ENCODE data around the gene HOXB9. TPM values are rescaled to one million over a fixed set of nuclear protein-coding genes. Genes with fewer than 3 reads are reported as not detected.

Gene HOXB9
- total and polyA plus RNA-seq, 2 donors (not counting 3 experiments of a cell fraction or from before 2014, with no cell fraction given), result 0.79 to 1.1 TPM

DNA sequence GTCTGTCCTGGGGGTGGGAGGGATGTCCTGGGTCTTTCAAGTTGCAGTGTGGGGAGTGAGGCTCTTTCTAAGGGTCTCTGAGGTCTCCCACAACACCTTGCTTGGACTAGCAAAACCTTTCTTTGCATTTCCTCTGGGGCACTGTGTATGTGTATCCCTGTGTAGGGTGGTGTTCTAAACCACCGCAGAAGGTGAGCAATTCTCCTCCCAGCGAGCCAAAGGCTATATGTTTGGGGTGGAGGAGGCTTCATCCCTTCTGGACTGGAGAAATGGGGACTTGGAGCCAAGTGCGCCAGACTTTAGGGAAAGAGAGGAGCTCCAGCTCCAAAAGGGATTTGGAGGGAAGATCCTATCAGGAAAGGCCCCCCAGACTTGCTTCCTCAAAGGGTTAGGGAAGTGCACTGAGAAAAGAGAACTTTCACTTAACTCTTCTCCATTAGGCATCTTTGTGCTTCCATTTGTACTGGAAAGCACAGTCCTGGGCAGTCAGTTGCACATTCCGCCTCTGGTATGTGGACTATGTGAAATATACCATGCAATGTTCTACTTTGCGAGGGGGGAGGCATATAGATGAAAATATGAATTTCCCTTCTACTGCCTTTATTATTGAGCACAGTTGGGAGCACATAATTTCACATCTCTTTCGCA lies 18.9 kb upstream of the HOXB9 start:
- ChIA-PET POLR2A (no interaction called here), CTCF (interaction anchor here (1.2 to 4.5 kb wide), 2 partner anchors 9 to 13 kb away, joined by 3 to 23 read pairs; no protein-coding TSS in a partner anchor)
- no peaks in the 10 kb centered on the region for H4K20me1 ChIP-seq (replicated peaks; ENCODE audit: control insufficient read depth, extremely low read depth, insufficient read depth, low read length)
- H3K4me3 ChIP-seq (replicated peaks in 1 of 3; ENCODE audit: insufficient read depth in 1 of 3, low read depth in 1 of 3, low read length in 3 of 3), result no peak overlapping the region
- TF ChIP-seq, protein P1, sequence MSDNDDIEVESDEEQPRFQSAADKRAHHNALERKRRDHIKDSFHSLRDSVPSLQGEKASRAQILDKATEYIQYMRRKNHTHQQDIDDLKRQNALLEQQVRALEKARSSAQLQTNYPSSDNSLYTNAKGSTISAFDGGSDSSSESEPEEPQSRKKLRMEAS (IDR thresholded peaks at IDR 0.05; ENCODE audit: insufficient read depth, insufficient read length), result no peak
- TF ChIP-seq EZH2 (IDR thresholded peaks at IDR 0.05; ENCODE audit: borderline replicate concordance, low read depth, low read length, severe bottlenecking) (no peak), POLR2AphosphoS5 (IDR thresholded peaks at IDR 0.05; ENCODE audit: insufficient read depth, low read depth, low read length) (no peak), POLR2A (IDR thresholded peaks at IDR 0.05; ENCODE audit: low read depth, low read length) (no peak), FOS (IDR thresholded peaks at IDR 0.05; ENCODE audit: borderline replicate concordance, insufficient read depth, low read length) (no peak), JUN (IDR thresholded peaks at IDR 0.05; ENCODE audit: borderline replicate concordance, insufficient read depth, insufficient read length, low read depth) (no peak), GATA2 (IDR thresholded peaks at IDR 0.05; ENCODE audit: insufficient read depth, insufficient read length, low read depth, low read length) (no peak), MYC (IDR thresholded peaks at IDR 0.05; ENCODE audit: low read depth, low read length) (no peak)
- TF ChIP-seq, protein P2, sequence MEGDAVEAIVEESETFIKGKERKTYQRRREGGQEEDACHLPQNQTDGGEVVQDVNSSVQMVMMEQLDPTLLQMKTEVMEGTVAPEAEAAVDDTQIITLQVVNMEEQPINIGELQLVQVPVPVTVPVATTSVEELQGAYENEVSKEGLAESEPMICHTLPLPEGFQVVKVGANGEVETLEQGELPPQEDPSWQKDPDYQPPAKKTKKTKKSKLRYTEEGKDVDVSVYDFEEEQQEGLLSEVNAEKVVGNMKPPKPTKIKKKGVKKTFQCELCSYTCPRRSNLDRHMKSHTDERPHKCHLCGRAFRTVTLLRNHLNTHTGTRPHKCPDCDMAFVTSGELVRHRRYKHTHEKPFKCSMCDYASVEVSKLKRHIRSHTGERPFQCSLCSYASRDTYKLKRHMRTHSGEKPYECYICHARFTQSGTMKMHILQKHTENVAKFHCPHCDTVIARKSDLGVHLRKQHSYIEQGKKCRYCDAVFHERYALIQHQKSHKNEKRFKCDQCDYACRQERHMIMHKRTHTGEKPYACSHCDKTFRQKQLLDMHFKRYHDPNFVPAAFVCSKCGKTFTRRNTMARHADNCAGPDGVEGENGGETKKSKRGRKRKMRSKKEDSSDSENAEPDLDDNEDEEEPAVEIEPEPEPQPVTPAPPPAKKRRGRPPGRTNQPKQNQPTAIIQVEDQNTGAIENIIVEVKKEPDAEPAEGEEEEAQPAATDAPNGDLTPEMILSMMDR (IDR thresholded peaks at IDR 0.05; ENCODE audit: extremely low read depth in 1 of 2, insufficient read depth in 1 of 2, low read depth in 1 of 2, low read length in 2 of 2), result no peak
- dilution Hi-C loops (cut with MboI; ENCODE audit: extremely low pct_ligation_motif_present, low sequenced_read_pairs), result no loop called here
- intact Hi-C loops (cut with micrococcal nuclease), result no loop called here
- FAIRE-seq (no peak), DNase-seq (ENCODE audit: low read depth, low spot score) (no peak)
- H3K79me2 ChIP-seq (ENCODE audit: control insufficient read depth, insufficient read depth, low read length), result no peaks in the 10 kb centered on the region
- BruUV-seq (replicated peaks), result no TSS peak
- peaks cover 74 to 84% of the 10 kb centered on the region in 2 experiments for H3K27me3 ChIP-seq (ENCODE audit: control insufficient read depth in 2 of 2, insufficient read depth in 2 of 2, low read length in 2 of 2)
- H3K9me3 ChIP-seq (replicated peaks; ENCODE audit: control insufficient read depth, insufficient read depth, low read length), result no peaks in the 10 kb centered on the region
- H3K4me2 ChIP-seq (ENCODE audit: insufficient read depth, low read length), result no peak overlapping the region
- no peaks in the 10 kb centered on the region for H3K4me1 ChIP-seq (ENCODE audit: control insufficient read depth, extremely low read depth, insufficient read depth, low read length)
- no peaks in the 10 kb centered on the region for H3K9me1 ChIP-seq (replicated peaks; ENCODE audit: control insufficient read depth, extremely low read depth, insufficient read depth, low read length)
- no peak overlapping the region for H3K27ac ChIP-seq (ENCODE audit: insufficient read depth, low read depth, low read length)
- no peak overlapping the region for H2AFZ ChIP-seq (ENCODE audit: low read depth, low read length)
- no peak overlapping the region for H3K9ac ChIP-seq (replicated peaks; ENCODE audit: extremely low read depth, insufficient read depth, low read length)
- H3K36me3 ChIP-seq (ENCODE audit: control insufficient read depth in 2 of 2, extremely low read depth in 1 of 2, insufficient read depth in 2 of 2, low read length in 2 of 2), result no peaks in the 10 kb centered on the region

Measured in endothelial cell of umbilical vein (primary cell).